ENCODE measurements around the gene SLC38A9. TPM values are rescaled to one million over a fixed set of nuclear protein-coding genes. Genes with fewer than 3 reads are reported as not detected.
A peak's percentile ranks its signal among the peaks of the same experiment; 100 is the strongest.
"Not testable (repeated sequence)": the region's sequence is repeated elsewhere in the genome, so short reads cannot be mapped to it uniquely, and the experiment has no call there.

The SLC38A9 gene
- polyA plus RNA-seq, 2 of the 4 experiments (the other 2 are of a cell fraction): 22.8 to 37.3 TPM

GRCh38 chr5:55608595-55609349, 103.4 kb downstream of the SLC38A9 start:
- FAIRE-seq (no peak), DNase-seq (ENCODE audit: low read depth in 1 of 2, low spot score in 1 of 2) (no peak), ATAC-seq (no peak)
- CTCF ChIA-PET: interaction anchor here (0.5 to 1.3 kb wide), 2 partner anchors 9 to 1127 kb away, joined by 3 read pairs; no protein-coding TSS in a partner anchor
- WGBS (ENCODE audit: missing lambda C conversion rate): 74% methylated on average over 6 of the region's 6 CpGs
- POLR2A ChIA-PET: no interaction called here
- Histone ChIP-seq H3K4me1 (peaks cover 14% of the 10 kb centered on the region), H3K9me3 (peaks cover 3% of the 10 kb centered on the region; the same call in 1 of the 3 replicates), H3K4me2 (no peak overlapping the region), H3K4me3 (no peak overlapping the region), H3K27ac (no peak overlapping the region)
- TF ChIP-seq CTCF (IDR thresholded peaks at IDR 0.05): no peak
- no peak for TF ChIP-seq CHD2 (IDR thresholded peaks at IDR 0.05; ENCODE audit: low read length, partially characterized antibody)
- TF ChIP-seq MAZ (IDR thresholded peaks at IDR 0.05; ENCODE audit: borderline replicate concordance, low read depth, low read length): no peak
- no peak for TF ChIP-seq CBX8 (IDR thresholded peaks at IDR 0.05)
- no peak for TF ChIP-seq ZNF302 (CRISPR knock-in tag; IDR thresholded peaks at IDR 0.05)
- TF ChIP-seq FOXS1 (CRISPR knock-in tag; IDR thresholded peaks at IDR 0.05): no peak
- TF ChIP-seq HDAC2 (IDR thresholded peaks at IDR 0.05): no peak
- TF ChIP-seq POLR2AphosphoS2 (conservative IDR thresholded peaks at IDR 0.05; ENCODE audit: low read length): no peak
- TF ChIP-seq TFCP2L1 (CRISPR knock-in tag; IDR thresholded peaks at IDR 0.05): no peak
- TF ChIP-seq HEYL (CRISPR knock-in tag; IDR thresholded peaks at IDR 0.05): no peak
- TF ChIP-seq ATOH8 (CRISPR knock-in tag; IDR thresholded peaks at IDR 0.05; ENCODE audit: low read depth): no peak
- no peak for TF ChIP-seq CEBPB (IDR thresholded peaks at IDR 0.05)
- TF ChIP-seq REST (IDR thresholded peaks at IDR 0.05): no peak
- TF ChIP-seq ESRRA (IDR thresholded peaks at IDR 0.05; ENCODE audit: borderline replicate concordance, low read length): no peak
- no peak for TF ChIP-seq HOXA7 (CRISPR knock-in tag; IDR thresholded peaks at IDR 0.05)
- TF ChIP-seq EP300 (IDR thresholded peaks at IDR 0.05): no peak

GRCh38 chr5:55607309-55607708, 104.8 kb downstream of the SLC38A9 start:
- WGBS (ENCODE audit: missing lambda C conversion rate): 74% methylated on average over 5 of the region's 5 CpGs

More at GRCh38 chr5:55607309-55607708, 104.8 kb downstream of the SLC38A9 start:
- POLR2A ChIA-PET: interaction anchor here (0.6 kb wide), 2 partner anchors 29 to 304 kb away, joined by 3 to 5 read pairs; no protein-coding TSS in a partner anchor
- Histone ChIP-seq H3K4me1 (peaks cover 28% of the 10 kb centered on the region), H3K27ac (peak overlapping the region in 1 of 2 experiments; percentile 40; a peak in 2 of 6 replicates)
- FAIRE-seq; ATAC-seq; H3K4me2 ChIP-seq; H3K9me3 ChIP-seq; DNase-seq (ENCODE audit: low read depth in 1 of 2, low spot score in 1 of 2); H3K4me3 ChIP-seq; CTCF ChIA-PET; TF ChIP-seq FOSL2 (IDR thresholded peaks at IDR 0.05): not testable (repeated sequence)
- peak; percentile 26; the same call in 1 of the 2 replicates for TF ChIP-seq FOSL2 (CRISPR knock-in tag; IDR thresholded peaks at IDR 0.05)

All from A549 (cell line).